RWPE2 (cell line): ENCODE results near the gene CILP2.

ENCODE experiments used
- ATAC-seq: fragments of 200-7000 bp; cut with Tn5 transposase; 3 replicates; pipeline ENCODE4 v1.9.1; 2021; ENCODE audit warnings: low read depth
- DNase-seq: peaks from one replicate; pipeline ENCODE4 v3.0.0-alpha.2; 2020; ENCODE audit warnings: low spot score
- H3K27ac ChIP-seq: fragments of 450-650 bp; 2 replicates; pipeline ENCODE4 v1.5.1; 2017; ENCODE audit warnings: mild to moderate bottlenecking; ENCODE audit not compliant: poor library complexity, severe bottlenecking
- H3K27me3 ChIP-seq: fragments of 250-450 bp; sonication (Bioruptor Pico); 2 replicates; pipeline ENCODE4 v1.5.1; 2021; ENCODE audit warnings: mild to moderate bottlenecking, moderate library complexity; ENCODE audit not compliant: insufficient read depth, poor library complexity, severe bottlenecking
- H3K36me3 ChIP-seq: fragments of 250-450 bp; sonication (Bioruptor Pico); 2 replicates; pipeline ENCODE4 v1.5.1; 2020; ENCODE audit warnings: low read depth, mild to moderate bottlenecking, moderate library complexity
- H3K4me1 ChIP-seq: fragments of 250-450 bp; sonication (Bioruptor Pico); 2 replicates; pipeline ENCODE4 v1.5.1; 2021; ENCODE audit warnings: mild to moderate bottlenecking, moderate library complexity; ENCODE audit not compliant: insufficient read depth, poor library complexity, severe bottlenecking
- H3K4me3 ChIP-seq: fragments of 250-450 bp; sonication (Bioruptor Pico); 2 replicates; pipeline ENCODE4 v1.5.1; 2021; ENCODE audit warnings: mild to moderate bottlenecking, moderate library complexity; ENCODE audit not compliant: severe bottlenecking
- H3K9me3 ChIP-seq: fragments of 250-450 bp; sonication (Bioruptor Pico); 2 replicates; pipeline ENCODE4 v1.5.1; 2021; ENCODE audit warnings: mild to moderate bottlenecking, moderate library complexity; ENCODE audit not compliant: severe bottlenecking
- TF ChIP-seq, protein P1 (sequence below): fragments of 450-650 bp; IDR thresholded peaks from one replicate; pipeline ENCODE4 v1.5.1; 2017; ENCODE audit warnings: mild to moderate bottlenecking, moderate library complexity; ENCODE audit not compliant: poor library complexity, severe bottlenecking

Gene CILP2

DNA sequence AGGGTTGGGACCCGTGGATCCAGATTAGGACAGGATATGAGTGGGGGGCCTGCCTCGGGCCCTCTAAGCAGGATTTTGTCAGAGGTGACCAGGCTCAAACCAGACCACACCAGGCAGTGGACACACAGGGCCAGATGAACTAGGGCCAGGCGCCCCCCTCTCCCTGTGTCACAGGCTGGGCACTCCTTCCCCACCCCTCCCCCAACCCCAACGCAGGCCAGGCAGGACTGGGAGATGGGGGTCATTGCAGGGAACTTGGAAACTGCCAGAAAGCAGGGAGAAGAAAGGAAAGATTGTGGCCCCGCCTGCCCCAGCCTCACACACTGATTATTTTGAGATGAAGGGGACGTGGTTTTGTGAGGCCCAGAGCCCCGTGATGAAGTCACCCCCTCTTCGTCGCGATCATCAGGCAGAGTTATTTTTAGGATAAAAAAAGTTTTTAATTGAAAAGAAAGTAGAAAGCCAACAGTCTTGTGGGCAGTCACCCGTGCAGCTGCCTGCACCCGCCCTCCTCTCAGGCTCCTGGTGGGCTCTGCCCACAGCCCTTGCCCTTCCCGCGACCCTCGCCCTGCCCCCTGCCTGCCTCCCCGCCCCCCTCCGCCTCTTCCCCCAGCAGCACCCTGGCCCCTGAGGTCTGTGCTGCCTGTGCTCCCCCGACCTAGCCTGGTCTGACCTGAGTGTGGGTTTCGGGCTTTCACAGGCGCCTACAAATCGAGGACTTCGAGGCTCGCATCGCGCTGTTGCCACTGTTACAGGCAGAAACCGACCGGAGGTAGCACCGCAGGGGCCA lies 11.3 kb upstream of the CILP2 start:
- Histone ChIP-seq H3K36me3 (peaks cover 18% of the 10 kb centered on the region), H3K4me3 (no peak overlapping the region), H3K9me3 (no peaks in the 10 kb centered on the region), H3K27ac (no peak overlapping the region), H3K27me3 (no peaks in the 10 kb centered on the region), H3K4me1 (no peaks in the 10 kb centered on the region)
- ATAC-seq (no peak), DNase-seq (peak; percentile 60)
- TF ChIP-seq, protein P1, sequence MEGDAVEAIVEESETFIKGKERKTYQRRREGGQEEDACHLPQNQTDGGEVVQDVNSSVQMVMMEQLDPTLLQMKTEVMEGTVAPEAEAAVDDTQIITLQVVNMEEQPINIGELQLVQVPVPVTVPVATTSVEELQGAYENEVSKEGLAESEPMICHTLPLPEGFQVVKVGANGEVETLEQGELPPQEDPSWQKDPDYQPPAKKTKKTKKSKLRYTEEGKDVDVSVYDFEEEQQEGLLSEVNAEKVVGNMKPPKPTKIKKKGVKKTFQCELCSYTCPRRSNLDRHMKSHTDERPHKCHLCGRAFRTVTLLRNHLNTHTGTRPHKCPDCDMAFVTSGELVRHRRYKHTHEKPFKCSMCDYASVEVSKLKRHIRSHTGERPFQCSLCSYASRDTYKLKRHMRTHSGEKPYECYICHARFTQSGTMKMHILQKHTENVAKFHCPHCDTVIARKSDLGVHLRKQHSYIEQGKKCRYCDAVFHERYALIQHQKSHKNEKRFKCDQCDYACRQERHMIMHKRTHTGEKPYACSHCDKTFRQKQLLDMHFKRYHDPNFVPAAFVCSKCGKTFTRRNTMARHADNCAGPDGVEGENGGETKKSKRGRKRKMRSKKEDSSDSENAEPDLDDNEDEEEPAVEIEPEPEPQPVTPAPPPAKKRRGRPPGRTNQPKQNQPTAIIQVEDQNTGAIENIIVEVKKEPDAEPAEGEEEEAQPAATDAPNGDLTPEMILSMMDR = no peak

DNA sequence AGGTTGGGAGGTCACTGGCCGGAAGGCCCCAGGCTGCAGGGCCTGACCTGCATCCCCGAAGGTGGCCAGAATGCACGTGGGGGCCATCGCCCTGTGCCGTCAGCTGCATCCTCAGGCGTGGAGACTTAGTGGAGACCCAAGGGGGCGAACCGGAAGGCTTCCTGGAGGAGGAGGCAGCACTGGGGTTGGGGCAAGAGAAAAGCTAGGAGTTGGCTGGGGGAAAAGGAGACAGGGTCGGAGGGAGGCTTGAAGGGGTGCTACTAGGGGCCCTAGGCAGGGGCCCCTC lies 10.8 kb upstream of the CILP2 start:
- no peaks in the 10 kb centered on the region for H3K4me1 ChIP-seq
- DNase-seq (no peak), ATAC-seq (no peak)
- TF ChIP-seq, protein P1 = no peak
- H3K36me3 ChIP-seq = peaks cover 18% of the 10 kb centered on the region
- no peak overlapping the region for H3K27ac ChIP-seq
- no peaks in the 10 kb centered on the region for H3K27me3 ChIP-seq
- no peaks in the 10 kb centered on the region for H3K9me3 ChIP-seq
- no peak overlapping the region for H3K4me3 ChIP-seq

- peaks cover 15% of the 10 kb centered on the region for H3K36me3 ChIP-seq
- H3K4me3 ChIP-seq = no peak overlapping the region
- H3K4me1 ChIP-seq = no peaks in the 10 kb centered on the region
- TF ChIP-seq, protein P1 = no peak
- DNase-seq = peak; percentile 52
- H3K9me3 ChIP-seq = no peaks in the 10 kb centered on the region
- no peak for ATAC-seq
- H3K27ac ChIP-seq = no peak overlapping the region
- H3K27me3 ChIP-seq = no peaks in the 10 kb centered on the region
Measured at GRCh38 chr19:19527674-19528625, 10.1 kb upstream of the CILP2 start.

DNA sequence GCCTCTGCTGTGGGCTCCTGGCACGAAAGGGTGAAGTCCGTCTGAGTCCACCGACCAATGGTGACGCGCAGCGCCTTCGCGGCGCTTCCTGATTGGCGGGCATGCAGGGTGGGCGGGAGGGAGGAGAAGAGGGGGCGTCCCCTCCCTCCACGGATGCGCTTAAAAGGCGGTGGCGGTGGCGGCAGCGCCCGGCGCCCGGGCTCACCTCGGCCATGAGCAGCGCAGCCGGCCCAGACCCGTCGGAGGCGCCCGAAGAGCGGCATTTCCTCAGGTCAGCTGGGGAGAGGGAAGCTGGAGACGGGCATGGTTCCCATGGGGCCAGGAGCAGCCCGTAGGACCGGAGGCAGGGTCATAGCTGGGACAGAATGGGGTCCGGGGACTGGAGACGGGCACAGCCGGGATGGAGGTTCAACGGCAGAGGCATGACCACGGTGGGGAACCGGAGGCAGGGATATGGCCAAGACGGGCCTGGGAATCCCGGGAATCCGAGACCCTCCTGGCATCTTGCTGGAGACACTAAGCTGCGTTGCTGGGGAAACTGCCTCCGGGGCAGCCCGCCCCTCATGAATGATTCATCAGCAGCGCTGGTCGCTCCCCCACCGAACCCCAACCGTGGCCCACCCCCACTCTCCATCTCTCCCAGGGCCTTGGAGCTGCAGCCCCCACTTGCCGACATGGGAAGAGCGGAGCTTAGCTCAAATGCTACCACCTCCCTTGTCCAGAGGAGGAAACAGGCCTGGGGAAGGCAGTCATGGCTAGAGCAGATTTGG lies 9.2 kb upstream of the CILP2 start, which contains the start of gene YJEFN3:
Gene YJEFN3, plus strand, starts transcription at position 191 of the 770 bp plus-strand sequence. Its CDS starts 22 bp downstream, at position 213.
- peaks cover 13% of the 10 kb centered on the region for H3K36me3 ChIP-seq
- no peak within 1 kb of the TSS for H3K4me3 ChIP-seq
- DNase-seq (peak; percentile 59), ATAC-seq (no peak)
- no peaks in the 10 kb centered on the region for H3K4me1 ChIP-seq
- H3K27me3 ChIP-seq = no peaks in the 10 kb centered on the region
- H3K27ac ChIP-seq = no peak within 1 kb of the TSS
- TF ChIP-seq, protein P1 = no peak
- H3K9me3 ChIP-seq = no peaks in the 10 kb centered on the region
